Body of pancreas (tissue), 4 donors: ENCODE results near the gene IGF1R.

Source experiments
- CTCF ChIP-seq, 7 experiments: fragments of 450-650 bp in 4 of 7; fragments of 200-600 bp in 3 of 7; sonication (generic) in 3 of 7; IDR thresholded peaks; one replicate each; pipeline ENCODE4 v1.5.1; 2016 to 2019; ENCODE audit warnings: antibody characterized with exemption in 7 of 7
- POLR2A ChIP-seq, 3 donors: fragments of 450-650 bp; IDR thresholded peaks; one replicate each; pipeline ENCODE4 v1.6.1; 2016; ENCODE audit warnings: antibody characterized with exemption in 3 of 3, mild to moderate bottlenecking in 2 of 3

- TF ChIP-seq CTCF (IDR thresholded peaks at IDR 0.05): no peak
- TF ChIP-seq POLR2A (IDR thresholded peaks at IDR 0.05): no peak
Observed at GRCh38 chr15:98740295-98740694, 92.0 kb downstream of the IGF1R start.
